HepG2 (cell line): ENCODE measurements around the gene PWWP2A. TPM values are rescaled to one million over a fixed set of nuclear protein-coding genes. Genes with fewer than 3 reads are reported as not detected.
A peak's percentile ranks its signal among the peaks of the same experiment; 100 is the strongest.

Experiments used
- ATF1 ChIP-seq: IDR thresholded peaks from 2 replicates; pipeline ENCODE4 v1.6.1; 2016; ENCODE audit warnings: mild to moderate bottlenecking, control low read depth
- JARID2 ChIP-seq: sonication (generic); formaldehyde crosslinking; IDR thresholded peaks from 2 replicates; pipeline ENCODE4 v1.8.1; 2023; ENCODE audit warnings: missing genetic modification reagents, inconsistent platforms; ENCODE audit not compliant: insufficient replicate concordance
- NCOA2 ChIP-seq: sonication (generic); formaldehyde crosslinking; IDR thresholded peaks from 2 replicates; pipeline ENCODE4 v1.8.0; 2022; ENCODE audit warnings: inconsistent platforms
- ONECUT2 ChIP-seq: sonication (generic); formaldehyde crosslinking; IDR thresholded peaks from 2 replicates; pipeline ENCODE4 v1.4.0; 2020; ENCODE audit warnings: missing genetic modification reagents
- SIN3A ChIP-seq: IDR thresholded peaks from 2 replicates; pipeline ENCODE4 v1.6.1; 2011; ENCODE audit warnings: low read depth, mild to moderate bottlenecking, control low read depth, low read length, borderline replicate concordance
- SP2 ChIP-seq: sonication (generic); formaldehyde crosslinking; IDR thresholded peaks from 2 replicates; pipeline ENCODE4 v1.5.1; 2020; ENCODE audit warnings: mild to moderate bottlenecking, missing genetic modification reagents
- SP4 ChIP-seq: sonication (generic); formaldehyde crosslinking; IDR thresholded peaks from 2 replicates; pipeline ENCODE4 v1.8.1; 2023; ENCODE audit warnings: mild to moderate bottlenecking, missing genetic modification reagents
- TMF1 ChIP-seq: sonication (generic); formaldehyde crosslinking; IDR thresholded peaks from 2 replicates; pipeline ENCODE4 v1.8.1; 2022; ENCODE audit warnings: low read depth, missing genetic modification reagents
- ZBTB3 ChIP-seq: sonication (generic); formaldehyde crosslinking; IDR thresholded peaks from 2 replicates; pipeline ENCODE4 v1.4.0; 2020; ENCODE audit warnings: low read depth, mild to moderate bottlenecking, moderate library complexity, missing genetic modification reagents, borderline replicate concordance
- ZNF292 ChIP-seq: sonication (generic); formaldehyde crosslinking; IDR thresholded peaks from 2 replicates; pipeline ENCODE4 v1.8.1; 2022; ENCODE audit warnings: mild to moderate bottlenecking, low read depth, missing genetic modification reagents, borderline replicate concordance
- ZNF296 ChIP-seq: sonication (generic); formaldehyde crosslinking; conservative IDR thresholded peaks from 2 replicates; pipeline ENCODE4 v1.5.0; 2020; ENCODE audit warnings: mild to moderate bottlenecking, missing genetic modification reagents
- ZNF337 ChIP-seq: sonication (generic); formaldehyde crosslinking; IDR thresholded peaks from 2 replicates; pipeline ENCODE4 v1.5.1; 2020; ENCODE audit warnings: missing genetic modification reagents, low read depth, mild to moderate bottlenecking, borderline replicate concordance
- ZNF557 ChIP-seq: sonication (generic); formaldehyde crosslinking; IDR thresholded peaks from 2 replicates; pipeline ENCODE4 v1.4.0; 2020; ENCODE audit warnings: missing genetic modification reagents
- ZNF674 ChIP-seq: sonication (generic); formaldehyde crosslinking; IDR thresholded peaks from 2 replicates; pipeline ENCODE4 v1.5.0; 2020; ENCODE audit warnings: low read depth, mild to moderate bottlenecking, missing genetic modification reagents
- ZNF773 ChIP-seq: sonication (generic); formaldehyde crosslinking; IDR thresholded peaks from 2 replicates; pipeline ENCODE4 v1.4.0; 2020; ENCODE audit warnings: missing genetic modification reagents, borderline replicate concordance
- polyA plus RNA-seq, 8 experiments: library from polyadenylated mRNA; depleted of rRNA in 3 of 8; stranded (reverse) in 7 of 8; unstranded in 1 of 8; fragments of >200 nt; fragmentation: Illumina TruSeq in 4 of 8; extraction: Trizol in 4 of 8; gene quantifications; 2 replicates each; pipeline versions ENCODE4 v1.2.1 to v1.2.3, GENCODE V29; 2011 to 2016; ENCODE audit warnings: low read depth in 4 of 8, missing spikeins in 1 of 8, mixed read lengths in 1 of 8; ENCODE audit not compliant: insufficient read depth in 1 of 8
- total RNA-seq, 5 experiments: library from RNA; depleted of rRNA; stranded (reverse); fragments of >200 nt; fragmentation: Illumina TruSeq; extraction: Trizol; gene quantifications; 2 replicates each; pipeline ENCODE4 v1.2.3, GENCODE V29; 2016; ENCODE audit warnings: low read depth in 1 of 5
- TF ChIP-seq, protein P1 (sequence below): IDR thresholded peaks from 2 replicates; pipeline ENCODE4 v1.6.1; 2012; ENCODE audit warnings: inconsistent platforms
- TF ChIP-seq, protein P2 (sequence below): sonication (generic); formaldehyde crosslinking; IDR thresholded peaks from 2 replicates; pipeline ENCODE4 v1.8.1; 2023; ENCODE audit warnings: mild to moderate bottlenecking, moderate library complexity, missing genetic modification reagents
- TF ChIP-seq, protein P3 (sequence below): sonication (generic); formaldehyde crosslinking; IDR thresholded peaks from 2 replicates; pipeline ENCODE4 v1.5.0; 2020; ENCODE audit warnings: missing genetic modification reagents, mild to moderate bottlenecking, borderline replicate concordance
- TF ChIP-seq, protein P4 (sequence below): sonication (generic); formaldehyde crosslinking; IDR thresholded peaks from 2 replicates; pipeline ENCODE4 v1.4.0; 2020; ENCODE audit warnings: mild to moderate bottlenecking, low read depth, missing genetic modification reagents
- TF ChIP-seq, protein P5 (sequence below): IDR thresholded peaks from 2 replicates; pipeline ENCODE4 v1.6.1; 2016

Gene PWWP2A
- total and polyA plus RNA-seq, 2 of the 13 experiments (the other 11 are each of a cell fraction or from before 2014, with no cell fraction given): 7.3 to 16.9 TPM

DNA sequence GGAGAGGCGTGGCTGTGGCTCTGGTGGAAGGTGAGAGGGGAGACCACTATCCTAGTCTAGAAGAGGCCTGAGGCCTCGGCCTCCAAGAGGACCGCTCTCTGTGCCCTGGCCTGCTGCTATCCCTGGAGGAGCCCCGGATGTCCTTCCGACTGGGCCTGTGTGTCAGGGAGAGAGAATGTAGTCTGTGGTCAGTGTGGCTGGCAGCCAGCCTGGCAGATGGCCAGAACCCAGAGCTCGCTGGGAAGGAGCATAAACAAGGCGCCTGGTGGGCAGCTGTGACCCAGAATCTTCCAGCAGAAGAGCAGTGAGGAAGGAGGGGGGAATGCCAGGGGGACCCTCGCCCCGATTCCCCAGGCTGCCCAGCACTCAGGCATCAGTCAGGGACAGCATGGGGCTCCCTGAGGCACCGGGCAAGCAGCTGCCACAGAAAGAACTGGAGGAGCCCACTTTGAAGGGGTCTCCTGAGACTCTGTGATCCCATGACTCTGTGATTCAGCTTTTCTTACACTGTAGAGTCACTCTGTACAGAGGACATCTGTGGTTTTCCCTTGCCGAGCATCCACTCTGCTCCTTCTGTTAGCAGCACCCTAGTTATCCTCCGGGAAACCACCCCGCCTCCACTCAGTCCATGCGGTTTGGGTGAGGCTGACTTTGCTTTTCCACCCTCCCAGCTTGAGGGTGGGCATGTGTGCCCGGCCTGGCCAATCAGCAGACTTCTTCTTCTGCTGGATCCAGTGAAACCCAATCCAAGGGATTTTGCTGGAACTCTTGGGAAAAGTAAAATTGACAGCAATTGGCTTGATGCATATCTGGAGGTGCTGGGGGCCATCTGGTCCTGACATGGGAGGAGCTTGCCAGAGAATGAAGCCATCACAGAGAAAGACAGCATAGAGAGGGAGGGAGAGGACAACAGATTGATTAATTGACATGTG lies 46.2 kb upstream of the PWWP2A start (continued):
- TF ChIP-seq ZNF773 (no peak), ATF1 (CRISPR knock-in tag) (0 out of 2 replicates have a peak, but pooled peaks have one; percentile 36), TMF1 (CRISPR knock-in tag) (no peak), ZNF337 (CRISPR knock-in tag) (no peak), ONECUT2 (CRISPR knock-in tag) (no peak), ZNF292 (CRISPR knock-in tag) (no peak), SP4 (CRISPR knock-in tag) (no peak), JARID2 (no peak), ZNF674 (CRISPR knock-in tag) (no peak), ZNF296 (no peak), ZNF557 (CRISPR knock-in tag) (no peak), SP2 (CRISPR knock-in tag) (0 out of 2 replicates have a peak, but pooled peaks have one; percentile 26), SIN3A (no peak), NCOA2 (CRISPR knock-in tag) (no peak), ZBTB3 (CRISPR knock-in tag) (no peak)
- TF ChIP-seq, protein P1, sequence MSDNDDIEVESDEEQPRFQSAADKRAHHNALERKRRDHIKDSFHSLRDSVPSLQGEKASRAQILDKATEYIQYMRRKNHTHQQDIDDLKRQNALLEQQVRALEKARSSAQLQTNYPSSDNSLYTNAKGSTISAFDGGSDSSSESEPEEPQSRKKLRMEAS: peak; percentile 19; the same call in 1 of the 2 replicates
- TF ChIP-seq, protein P2, sequence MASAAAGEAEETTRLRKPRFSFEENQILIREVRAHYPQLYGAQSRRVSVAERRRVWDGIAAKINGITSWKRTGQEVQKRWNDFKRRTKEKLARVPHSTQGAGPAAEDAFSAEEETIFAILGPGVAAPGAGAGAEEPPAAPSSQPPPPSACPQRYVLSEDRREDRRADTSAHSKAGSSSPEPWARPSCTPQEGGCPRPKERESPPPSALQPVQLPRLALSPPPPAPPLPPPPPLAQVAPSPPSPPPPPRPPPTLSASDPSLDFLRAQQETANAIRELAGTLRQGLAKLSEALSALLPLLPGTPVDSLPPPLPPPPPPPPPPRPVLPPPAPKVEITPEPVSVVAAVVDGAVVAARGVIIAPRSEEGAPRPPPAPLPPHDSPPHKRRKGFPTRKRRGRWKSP (CRISPR knock-in tag): no peak
- TF ChIP-seq, protein P3, sequence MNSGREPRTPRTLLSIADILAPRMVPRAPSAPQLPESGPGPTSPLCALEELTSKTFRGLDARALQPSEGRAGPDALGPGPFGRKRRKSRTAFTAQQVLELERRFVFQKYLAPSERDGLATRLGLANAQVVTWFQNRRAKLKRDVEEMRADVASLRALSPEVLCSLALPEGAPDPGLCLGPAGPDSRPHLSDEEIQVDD (CRISPR knock-in tag): no peak
- TF ChIP-seq, protein P4, sequence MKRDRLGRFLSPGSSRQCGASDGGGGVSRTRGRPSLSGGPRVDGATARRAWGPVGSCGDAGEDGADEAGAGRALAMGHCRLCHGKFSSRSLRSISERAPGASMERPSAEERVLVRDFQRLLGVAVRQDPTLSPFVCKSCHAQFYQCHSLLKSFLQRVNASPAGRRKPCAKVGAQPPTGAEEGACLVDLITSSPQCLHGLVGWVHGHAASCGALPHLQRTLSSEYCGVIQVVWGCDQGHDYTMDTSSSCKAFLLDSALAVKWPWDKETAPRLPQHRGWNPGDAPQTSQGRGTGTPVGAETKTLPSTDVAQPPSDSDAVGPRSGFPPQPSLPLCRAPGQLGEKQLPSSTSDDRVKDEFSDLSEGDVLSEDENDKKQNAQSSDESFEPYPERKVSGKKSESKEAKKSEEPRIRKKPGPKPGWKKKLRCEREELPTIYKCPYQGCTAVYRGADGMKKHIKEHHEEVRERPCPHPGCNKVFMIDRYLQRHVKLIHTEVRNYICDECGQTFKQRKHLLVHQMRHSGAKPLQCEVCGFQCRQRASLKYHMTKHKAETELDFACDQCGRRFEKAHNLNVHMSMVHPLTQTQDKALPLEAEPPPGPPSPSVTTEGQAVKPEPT (CRISPR knock-in tag): no peak
- TF ChIP-seq, protein P5, sequence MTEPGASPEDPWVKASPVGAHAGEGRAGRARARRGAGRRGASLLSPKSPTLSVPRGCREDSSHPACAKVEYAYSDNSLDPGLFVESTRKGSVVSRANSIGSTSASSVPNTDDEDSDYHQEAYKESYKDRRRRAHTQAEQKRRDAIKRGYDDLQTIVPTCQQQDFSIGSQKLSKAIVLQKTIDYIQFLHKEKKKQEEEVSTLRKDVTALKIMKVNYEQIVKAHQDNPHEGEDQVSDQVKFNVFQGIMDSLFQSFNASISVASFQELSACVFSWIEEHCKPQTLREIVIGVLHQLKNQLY: no peak
